Neural cell (in vitro differentiated cells): ENCODE measurements around the gene TCF15. TPM values are rescaled to one million over a fixed set of nuclear protein-coding genes. Genes with fewer than 3 reads are reported as not detected.

Source experiments
- H2AFZ ChIP-seq: fragments of 200-600, 300-800 bp; sonication (generic), shearing (Covaris generic); 2 replicates; pipeline ENCODE4 v1.6.0; 2014; ENCODE audit warnings: low read depth, mild to moderate bottlenecking, antibody characterized with exemption, low read length, moderate library complexity
- H3F3A ChIP-seq: fragments of 200-600 bp; shearing (Covaris generic); 2 replicates; pipeline ENCODE4 v1.6.1; 2016; ENCODE audit warnings: mild to moderate bottlenecking, moderate library complexity, mixed read lengths, antibody characterized with exemption, low read length; ENCODE audit not compliant: insufficient read depth, poor library complexity, severe bottlenecking
- H3K27ac ChIP-seq: fragments of 200-600, 300-800 bp; sonication (generic), shearing (Covaris generic); 2 replicates; pipeline ENCODE4 v1.5.1; 2014; ENCODE audit warnings: mild to moderate bottlenecking, low read length, moderate library complexity
- H3K27me3 ChIP-seq: fragments of 300-800, 200-600 bp; sonication (generic), shearing (Covaris generic); 2 replicates; pipeline ENCODE4 v1.6.0; 2014; ENCODE audit warnings: mild to moderate bottlenecking, low read depth, low read length, moderate library complexity; ENCODE audit not compliant: insufficient read depth
- H3K36me3 ChIP-seq: fragments of 300-800, 200-600 bp; sonication (generic), shearing (Covaris generic); 2 replicates; pipeline ENCODE4 v1.5.1; 2014; ENCODE audit warnings: mild to moderate bottlenecking, antibody characterized with exemption, low read length, moderate library complexity; ENCODE audit not compliant: insufficient read depth
- H3K4me2 ChIP-seq: fragments of 300-800, 200-600 bp; sonication (generic), shearing (Covaris generic); 2 replicates; pipeline ENCODE4 v1.6.0; 2014; ENCODE audit warnings: mild to moderate bottlenecking, low read length
- H3K4me3 ChIP-seq: fragments of 300-800, 200-600 bp; sonication (generic), shearing (Covaris generic); 2 replicates; pipeline ENCODE4 v1.5.1; 2014; ENCODE audit warnings: mild to moderate bottlenecking, low read length, moderate library complexity
- H3K79me2 ChIP-seq: fragments of 200-600 bp; shearing (Covaris generic); replicated peaks from 2 replicates; pipeline ENCODE4 v1.6.0; 2014; ENCODE audit warnings: mild to moderate bottlenecking, low read length, moderate library complexity; ENCODE audit not compliant: insufficient read depth
- H3K9ac ChIP-seq: fragments of 300-800, 200-600 bp; sonication (generic), shearing (Covaris generic); 2 replicates; pipeline ENCODE4 v1.6.1; 2016; ENCODE audit warnings: mild to moderate bottlenecking, low read length, mixed read lengths
- H3K9me2 ChIP-seq: fragments of 200-600 bp; shearing (Covaris generic); 2 replicates; pipeline ENCODE4 v1.6.1; 2016; ENCODE audit warnings: mild to moderate bottlenecking, low read length, mixed read lengths; ENCODE audit not compliant: insufficient read depth
- H3K9me3 ChIP-seq: fragments of 200-600, 300-800 bp; sonication (generic), shearing (Covaris generic); 2 replicates; pipeline ENCODE4 v1.6.1; 2016; ENCODE audit warnings: mild to moderate bottlenecking, mixed run types, low read length, moderate library complexity, mixed read lengths
- H4K20me1 ChIP-seq: fragments of 200-600 bp; shearing (Covaris generic); 2 replicates; pipeline ENCODE4 v1.6.1; 2016; ENCODE audit warnings: mild to moderate bottlenecking, mixed run types; ENCODE audit not compliant: insufficient read depth
- CTCF ChIP-seq: fragments of 450-650 bp; IDR thresholded peaks from 2 replicates; pipeline ENCODE4 v1.5.1; 2014; ENCODE audit warnings: antibody characterized with exemption, mild to moderate bottlenecking, moderate library complexity; ENCODE audit not compliant: poor library complexity, severe bottlenecking
- EP300 ChIP-seq: fragments of 450-650 bp; conservative IDR thresholded peaks from 2 replicates; pipeline ENCODE4 v1.6.1; 2014; ENCODE audit warnings: antibody characterized with exemption, mild to moderate bottlenecking, moderate library complexity; ENCODE audit not compliant: poor library complexity, severe bottlenecking
- EZH2 ChIP-seq: fragments of 200-600, 300-800 bp; shearing (Covaris generic), sonication (generic); IDR thresholded peaks from 2 replicates; pipeline ENCODE4 v1.6.1; 2014; ENCODE audit warnings: antibody characterized with exemption, low read length, borderline replicate concordance, mild to moderate bottlenecking; ENCODE audit not compliant: insufficient read depth, poor library complexity, severe bottlenecking
- MXI1 ChIP-seq: fragments of 450-650 bp; conservative IDR thresholded peaks from 2 replicates; pipeline ENCODE4 v1.6.1; 2014; ENCODE audit warnings: antibody characterized with exemption, mild to moderate bottlenecking; ENCODE audit not compliant: poor library complexity, severe bottlenecking
- POLR2AphosphoS5 ChIP-seq: IDR thresholded peaks from 2 replicates; pipeline ENCODE4 v1.6.1; 2012
- RAD21 ChIP-seq: fragments of 450-650 bp; conservative IDR thresholded peaks from 2 replicates; pipeline ENCODE4 v1.6.1; 2014; ENCODE audit warnings: antibody characterized with exemption, mild to moderate bottlenecking, moderate library complexity
- REST ChIP-seq: IDR thresholded peaks from 2 replicates; pipeline ENCODE4 v1.6.1; 2012; ENCODE audit warnings: borderline replicate concordance
- SMC3 ChIP-seq: fragments of 450-650 bp; conservative IDR thresholded peaks from 2 replicates; pipeline ENCODE4 v1.6.1; 2014; ENCODE audit warnings: antibody characterized with exemption, mild to moderate bottlenecking, moderate library complexity; ENCODE audit not compliant: poor library complexity
- TAF1 ChIP-seq: IDR thresholded peaks from 2 replicates; pipeline ENCODE4 v1.6.1; 2012; ENCODE audit warnings: low read depth
- polyA plus RNA-seq: library from polyadenylated mRNA; depleted of rRNA; stranded (reverse); fragments of >200 nt; gene quantifications from 2 replicates; pipeline ENCODE4 v1.2.3, GENCODE V29; 2014

TCF15 gene
- polyA plus RNA-seq, 1 donor from 2014 or later, result not detected

DNA sequence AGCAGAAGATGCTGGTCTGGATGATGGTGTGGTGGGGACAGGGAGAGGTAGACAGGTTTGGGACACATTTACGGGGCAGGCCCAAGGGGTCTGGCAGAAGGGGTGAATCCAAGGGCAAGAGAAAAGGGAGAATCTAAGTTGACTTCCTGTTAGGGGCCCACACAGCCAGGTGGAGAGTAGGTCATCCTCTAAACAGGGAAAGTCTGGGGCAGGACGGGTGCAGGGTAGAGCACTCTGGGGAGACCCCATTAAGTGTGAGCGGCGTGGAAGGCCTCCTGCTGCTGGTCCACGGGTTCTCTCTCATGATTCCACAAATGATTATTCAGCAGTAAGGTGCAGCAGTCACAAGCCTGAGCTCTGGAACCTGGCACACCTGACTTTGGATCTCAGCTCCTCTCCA is 40.2 kb upstream of the TCF15 start:
- no peak overlapping the region for H2AFZ ChIP-seq
- no peaks in the 10 kb centered on the region for H3K27me3 ChIP-seq
- H3K9me2 ChIP-seq, result no peaks in the 10 kb centered on the region
- H3K36me3 ChIP-seq, result peaks cover 8% of the 10 kb centered on the region
- H4K20me1 ChIP-seq, result no peaks in the 10 kb centered on the region
- H3F3A ChIP-seq, result no peaks in the 10 kb centered on the region
- no peaks in the 10 kb centered on the region for H3K9me3 ChIP-seq
- H3K9ac ChIP-seq, result no peak overlapping the region
- H3K79me2 ChIP-seq, result no peaks in the 10 kb centered on the region
- TF ChIP-seq RAD21 (no peak), EZH2 (no peak), SMC3 (no peak), POLR2AphosphoS5 (no peak), MXI1 (no peak), EP300 (no peak), CTCF (no peak), REST (no peak), TAF1 (no peak)
- H3K4me2 ChIP-seq, result no peak overlapping the region
- no peak overlapping the region for H3K4me3 ChIP-seq
- no peak overlapping the region for H3K27ac ChIP-seq

GRCh38 chr20:647479-648019 is 37.4 kb upstream of the TCF15 start:
- Histone ChIP-seq H2AFZ (no peak overlapping the region), H3K9me3 (no peaks in the 10 kb centered on the region), H3K79me2 (no peaks in the 10 kb centered on the region), H3K36me3 (peaks cover 8% of the 10 kb centered on the region), H3K27me3 (no peaks in the 10 kb centered on the region), H3K9me2 (no peaks in the 10 kb centered on the region), H3K9ac (no peak overlapping the region), H3K4me3 (no peak overlapping the region), H3K4me2 (no peak overlapping the region), H4K20me1 (no peaks in the 10 kb centered on the region), H3F3A (no peaks in the 10 kb centered on the region), H3K27ac (no peak overlapping the region)
- TF ChIP-seq CTCF, result no peak
- TF ChIP-seq SMC3, result no peak
- no peak for TF ChIP-seq RAD21
